ENCODE data around the gene ICA1. TPM values are rescaled to one million over a fixed set of nuclear protein-coding genes. Genes with fewer than 3 reads are reported as not detected.

Gene ICA1
- total RNA-seq, 1 experiment from 2014 or later, result 28.8 TPM

- Histone ChIP-seq H3K27ac (ENCODE audit: insufficient read length, low read depth, low read length) (no peak overlapping the region), H4K8ac (replicated peaks; ENCODE audit: insufficient read length, low read depth, low read length) (no peak overlapping the region), H3K56ac (ENCODE audit: insufficient read length, low read depth, low read length) (no peak overlapping the region), H3K9ac (ENCODE audit: extremely low read depth, insufficient read length, low read length) (no peak overlapping the region), H2BK15ac (ENCODE audit: low read depth, low read length) (no peak overlapping the region), H2AK5ac (ENCODE audit: insufficient read length, low read length) (no peak overlapping the region), H2BK120ac (ENCODE audit: low read depth, low read length, poor library complexity, severe bottlenecking) (no peak overlapping the region), H4K20me1 (ENCODE audit: control insufficient read depth, insufficient read depth, insufficient read length) (no peaks in the 10 kb centered on the region), H3K23ac (ENCODE audit: insufficient read length, low read depth, low read length) (no peak overlapping the region), H3K4ac (ENCODE audit: low read depth, low read length) (no peak overlapping the region), H3K9me3 (ENCODE audit: control insufficient read depth, low read depth, low read length) (no peaks in the 10 kb centered on the region), H4K5ac (ENCODE audit: insufficient read length, low read depth, low read length) (no peak overlapping the region), H2AFZ (ENCODE audit: low read length) (no peak overlapping the region), H3K79me2 (ENCODE audit: insufficient read depth, low read length) (no peaks in the 10 kb centered on the region), H3K27me3 (ENCODE audit: insufficient read depth, low read length) (no peaks in the 10 kb centered on the region), H3T11ph (ENCODE audit: low read length) (no peak overlapping the region), H3K4me2 (ENCODE audit: insufficient read depth, insufficient read length, low read length) (no peak overlapping the region), H3K18ac (ENCODE audit: insufficient read length, low read depth, low read length) (no peak overlapping the region), H2BK5ac (ENCODE audit: insufficient read length, low read length) (no peak overlapping the region), H3K4me1 (ENCODE audit: insufficient read depth, low read length) (peaks cover 6% of the 10 kb centered on the region), H2BK12ac (ENCODE audit: insufficient read length, low read depth, low read length) (no peak overlapping the region), H3K79me1 (ENCODE audit: insufficient read depth, low read depth, low read length, poor library complexity, severe bottlenecking) (no peaks in the 10 kb centered on the region), H3K23me2 (ENCODE audit: insufficient read length, low read depth, low read length, poor library complexity, severe bottlenecking) (no peaks in the 10 kb centered on the region), H3K14ac (ENCODE audit: insufficient read depth, low read length) (no peak overlapping the region), H4K91ac (ENCODE audit: insufficient read length, low read depth, low read length) (no peak overlapping the region), H2BK20ac (ENCODE audit: low read depth, low read length, poor library complexity, severe bottlenecking) (no peak overlapping the region)
- H3K4me3 Mint-ChIP-seq, result no peak overlapping the region
- TF ChIP-seq, protein P1, sequence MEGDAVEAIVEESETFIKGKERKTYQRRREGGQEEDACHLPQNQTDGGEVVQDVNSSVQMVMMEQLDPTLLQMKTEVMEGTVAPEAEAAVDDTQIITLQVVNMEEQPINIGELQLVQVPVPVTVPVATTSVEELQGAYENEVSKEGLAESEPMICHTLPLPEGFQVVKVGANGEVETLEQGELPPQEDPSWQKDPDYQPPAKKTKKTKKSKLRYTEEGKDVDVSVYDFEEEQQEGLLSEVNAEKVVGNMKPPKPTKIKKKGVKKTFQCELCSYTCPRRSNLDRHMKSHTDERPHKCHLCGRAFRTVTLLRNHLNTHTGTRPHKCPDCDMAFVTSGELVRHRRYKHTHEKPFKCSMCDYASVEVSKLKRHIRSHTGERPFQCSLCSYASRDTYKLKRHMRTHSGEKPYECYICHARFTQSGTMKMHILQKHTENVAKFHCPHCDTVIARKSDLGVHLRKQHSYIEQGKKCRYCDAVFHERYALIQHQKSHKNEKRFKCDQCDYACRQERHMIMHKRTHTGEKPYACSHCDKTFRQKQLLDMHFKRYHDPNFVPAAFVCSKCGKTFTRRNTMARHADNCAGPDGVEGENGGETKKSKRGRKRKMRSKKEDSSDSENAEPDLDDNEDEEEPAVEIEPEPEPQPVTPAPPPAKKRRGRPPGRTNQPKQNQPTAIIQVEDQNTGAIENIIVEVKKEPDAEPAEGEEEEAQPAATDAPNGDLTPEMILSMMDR (conservative IDR thresholded peaks at IDR 0.05), result no peak
- no CpG with 5 or more reads among the region's 4 CpGs for WGBS (ENCODE audit: extremely low coverage, insufficient read length, low lambda C conversion rate)
- H3K9me3 Mint-ChIP-seq, result no peaks in the 10 kb centered on the region
- H3K4me1 Mint-ChIP-seq, result peaks cover 24 to 27% of the 10 kb centered on the region in 2 experiments
- H3K27ac Mint-ChIP-seq, result peak overlapping the region in 2 of 3 experiments; percentile 2 to 30; a peak in 2 of 7 replicates
- DNase-seq, result no peak
- no peaks in the 10 kb centered on the region for H3K27me3 Mint-ChIP-seq (ENCODE audit: low read depth)
- H3K36me3 Mint-ChIP-seq (ENCODE audit: insufficient read depth in 1 of 3, low read depth in 3 of 3), result peaks cover 0 to 4% (median under 1%) of the 10 kb centered on the region in 3 experiments; a peak in 3 of 7 replicates
These were observed 100.6 kb downstream of the ICA1 start for GRCh38 chr7:8161364-8161828.

All from H9 (cell line).